MCF 10A (cell line): ENCODE results near the gene KMT2C. TPM values are rescaled to one million over a fixed set of nuclear protein-coding genes. Genes with fewer than 3 reads are reported as not detected.

Source experiments
- BruUV-seq: library from RNA; stranded (reverse); fragments of 400-500 nt; replicated peaks from 2 replicates; lab custom pipeline; 2021; lab: Mats Ljungman, UMichigan
- CTCF ChIA-PET: fragments of 300-600 bp; sonication (Branson Sonifier 250); formaldehyde crosslinking; extraction: SDS; loops from one replicate; lab custom pipeline; 2021; ENCODE audit warnings: antibody characterized with exemption, inconsistent platforms; lab: Yijun Ruan, JAX
- POLR2A ChIA-PET: fragments of 300-600, 350-650 bp; sonication (Branson Sonifier 250); formaldehyde crosslinking; extraction: SDS; loops from one replicate; lab custom pipeline; 2020; ENCODE audit warnings: antibody characterized with exemption, inconsistent platforms; lab: Yijun Ruan, JAX
- DNase-seq: peaks from one replicate; pipeline ENCODE4 v3.0.0-alpha.2; 2018; ENCODE audit not compliant: unreplicated experiment
- H3K27ac Mint-ChIP-seq: one replicate; pipeline ENCODE4 v1.8.0; 2022; ENCODE audit warnings: mild to moderate bottlenecking, low read depth, mixed read lengths; ENCODE audit not compliant: unreplicated experiment
- H3K27me3 Mint-ChIP-seq: one replicate; pipeline ENCODE4 v1.8.0; 2022; ENCODE audit warnings: mixed read lengths; ENCODE audit not compliant: insufficient read depth, unreplicated experiment
- H3K36me3 Mint-ChIP-seq: one replicate; pipeline ENCODE4 v1.8.0; 2022; ENCODE audit warnings: mild to moderate bottlenecking, moderate library complexity, mixed read lengths; ENCODE audit not compliant: insufficient read depth, unreplicated experiment
- H3K4me1 Mint-ChIP-seq: one replicate; pipeline ENCODE4 v1.8.0; 2022; ENCODE audit warnings: mixed read lengths; ENCODE audit not compliant: insufficient read depth, unreplicated experiment
- H3K4me3 Mint-ChIP-seq: one replicate; pipeline ENCODE4 v1.8.0; 2022; ENCODE audit warnings: mild to moderate bottlenecking, moderate library complexity, mixed read lengths; ENCODE audit not compliant: unreplicated experiment
- H3K9me3 Mint-ChIP-seq: one replicate; pipeline ENCODE4 v1.8.0; 2022; ENCODE audit warnings: mixed read lengths; ENCODE audit not compliant: unreplicated experiment
- CTCF ChIP-seq: fragments of 200-600 bp; IDR thresholded peaks from one replicate; pipeline ENCODE4 v1.8.0; 2022; ENCODE audit warnings: antibody characterized with exemption, mild to moderate bottlenecking; ENCODE audit not compliant: unreplicated experiment
- intact Hi-C: fragments of 100-400 bp; cut with micrococcal nuclease; formaldehyde crosslinking; loops from 2 replicates; pipeline ENCODE4 v1.14.1; 2022
- total RNA-seq: library from RNA; stranded (reverse); gene quantifications from 2 replicates; pipeline ENCODE4 v1.2.3, GENCODE V29; 2022

Gene KMT2C
- total RNA-seq, 1 experiment from 2014 or later, result 54.6 TPM

GRCh38 chr7:152149363-152149762 lies 286.4 kb downstream of the KMT2C start:
- intact Hi-C loops, result loop anchor here (5.0 to 10.0 kb wide), 2 partner anchors 275 to 558 kb away; partner anchors contain the start of gene PRKAG2
- no peak overlapping the region for H3K27ac Mint-ChIP-seq
- no peak overlapping the region for H3K4me3 Mint-ChIP-seq
- TF ChIP-seq CTCF, result no peak
- DNase-seq, result no peak
- CTCF ChIA-PET, result interaction anchor here (0.7 to 2.2 kb wide), 4 partner anchors 9 to 700 kb away, joined by 4 to 6 read pairs (median 6); no protein-coding TSS in a partner anchor
- no peaks in the 10 kb centered on the region for H3K9me3 Mint-ChIP-seq
- no peaks in the 10 kb centered on the region for H3K27me3 Mint-ChIP-seq
- POLR2A ChIA-PET, result interaction anchor here (0.7 kb wide), 1 partner anchor 206 kb away, joined by 3 read pairs; no protein-coding TSS in a partner anchor
- BruUV-seq, result no TSS peak
- H3K36me3 Mint-ChIP-seq, result peaks cover 84% of the 10 kb centered on the region
- H3K4me1 Mint-ChIP-seq, result peaks cover 5% of the 10 kb centered on the region

- Mint-ChIP-seq H3K9me3 (no peaks in the 10 kb centered on the region), H3K27ac (no peak overlapping the region), H3K4me3 (no peak overlapping the region), H3K36me3 (peaks cover 81% of the 10 kb centered on the region), H3K4me1 (peaks cover 5% of the 10 kb centered on the region), H3K27me3 (no peaks in the 10 kb centered on the region)
- TF ChIP-seq CTCF, result no peak
- no TSS peak for BruUV-seq
- ChIA-PET POLR2A (interaction anchor here (0.7 kb wide), 1 partner anchor 205 kb away, joined by 3 read pairs; no protein-coding TSS in a partner anchor), CTCF (interaction anchor here (0.7 to 2.2 kb wide), 4 partner anchors 9 to 700 kb away, joined by 4 to 6 read pairs (median 6); no protein-coding TSS in a partner anchor)
- intact Hi-C loops, result loop anchor here (5.0 to 10.0 kb wide), 2 partner anchors 274 to 559 kb away; partner anchors contain the start of gene PRKAG2
- no peak for DNase-seq
These were observed 287.1 kb downstream of the KMT2C start for GRCh38 chr7:152148706-152149105.

GRCh38 chr7:152145853-152146466 lies 289.8 kb downstream of the KMT2C start:
- POLR2A ChIA-PET, result no interaction called here
- no TSS peak for BruUV-seq
- Mint-ChIP-seq H3K4me1 (peaks cover 5% of the 10 kb centered on the region), H3K4me3 (no peak overlapping the region), H3K27me3 (no peaks in the 10 kb centered on the region), H3K27ac (peak overlapping the region; percentile 39), H3K36me3 (peaks cover 79% of the 10 kb centered on the region), H3K9me3 (no peaks in the 10 kb centered on the region)
- TF ChIP-seq CTCF, result peak; percentile 67
- peak; percentile 64 for DNase-seq
- CTCF ChIA-PET, result interaction anchor here (0.6 to 4.0 kb wide), 23 partner anchors 8 to 578 kb away, joined by 3 to 48 read pairs (median 4); no protein-coding TSS in a partner anchor
- intact Hi-C loops, result loop anchor here (2.0 to 10.0 kb wide), 3 partner anchors 271 to 561 kb away; partner anchors contain the start of gene PRKAG2

- CTCF ChIA-PET, result interaction anchor here (0.6 to 4.0 kb wide), 18 partner anchors 8 to 535 kb away, joined by 3 to 48 read pairs (median 4); no protein-coding TSS in a partner anchor
- Mint-ChIP-seq H3K36me3 (peaks cover 79% of the 10 kb centered on the region), H3K4me1 (peaks cover 5% of the 10 kb centered on the region), H3K27ac (no peak overlapping the region), H3K4me3 (no peak overlapping the region), H3K27me3 (no peaks in the 10 kb centered on the region), H3K9me3 (no peaks in the 10 kb centered on the region)
- DNase-seq, result no peak
- no TSS peak for BruUV-seq
- POLR2A ChIA-PET, result interaction anchor here (0.7 kb wide), 1 partner anchor 382 kb away, joined by 4 read pairs; no protein-coding TSS in a partner anchor
- no peak for TF ChIP-seq CTCF
- intact Hi-C loops, result loop anchor here (5.0 to 10.0 kb wide), 2 partner anchors 270 to 563 kb away; partner anchors contain the start of gene PRKAG2
These were observed 291.1 kb downstream of the KMT2C start for GRCh38 chr7:152144557-152145245.
